ENCODE results near the gene ADSS1. TPM values are rescaled to one million over a fixed set of nuclear protein-coding genes. Genes with fewer than 3 reads are reported as not detected.
"Not testable (repeated sequence)": the region's sequence is repeated elsewhere in the genome, so short reads cannot be mapped to it uniquely, and the experiment has no call there.

ADSS1 gene
- polyA plus RNA-seq, 4 donors, result 14.5 to 18.5 (median 17.3) TPM

DNA sequence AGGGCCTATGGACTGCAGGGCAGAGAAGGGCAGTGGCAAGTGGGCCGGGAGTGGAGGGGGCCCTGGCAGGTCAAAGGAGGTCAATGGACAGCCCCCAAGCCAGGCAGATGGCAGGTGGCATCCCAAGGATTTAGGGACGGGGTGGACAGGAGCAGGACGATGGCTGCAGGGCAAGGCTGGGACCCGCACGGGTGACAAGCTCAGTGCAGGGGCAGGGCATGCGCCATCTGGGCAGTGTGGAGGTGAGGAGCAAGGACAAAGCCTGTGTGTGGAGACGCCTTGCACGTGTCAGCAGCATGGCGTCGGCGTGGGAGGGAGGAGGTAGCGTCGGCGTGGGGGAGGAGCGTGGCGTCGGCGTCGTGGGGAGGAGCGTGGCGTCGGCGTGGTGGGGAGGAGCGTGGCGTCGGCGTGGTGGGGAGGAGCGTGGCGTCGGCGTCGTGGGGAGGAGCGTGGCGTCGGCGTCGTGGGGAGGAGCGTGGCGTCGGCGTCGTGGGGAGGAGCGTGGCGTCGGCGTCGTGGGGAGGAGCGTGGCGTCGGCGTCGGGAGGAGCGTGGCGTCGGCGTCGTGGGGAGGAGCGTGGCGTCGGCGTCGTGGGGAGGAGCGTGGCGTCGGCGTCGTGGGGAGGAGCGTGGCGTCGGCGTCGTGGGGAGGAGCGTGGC, 5.3 kb downstream of the ADSS1 start:
- DNase-seq (ENCODE audit: low read depth in 4 of 4, low spot score in 3 of 4), result not testable (repeated sequence)

DNA sequence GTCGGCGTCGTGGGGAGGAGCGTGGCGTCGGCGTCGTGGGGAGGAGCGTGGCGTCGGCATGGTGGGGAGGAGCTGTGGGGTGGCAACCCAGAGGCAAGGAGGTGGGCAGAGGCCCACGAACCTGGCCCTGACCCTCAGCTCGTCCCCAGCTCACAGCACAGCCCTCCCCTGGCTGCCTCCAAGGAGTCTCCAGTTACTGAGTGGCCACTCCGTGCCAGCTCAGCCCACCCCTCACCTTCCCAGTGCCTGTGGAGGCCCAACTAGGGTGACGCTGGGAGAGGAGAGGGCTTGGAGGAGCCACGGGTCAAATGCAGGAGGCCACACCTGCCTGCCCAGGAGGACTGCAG, 5.8 kb downstream of the ADSS1 start:
- no peak for DNase-seq (ENCODE audit: low read depth in 4 of 4, low spot score in 3 of 4)

DNA sequence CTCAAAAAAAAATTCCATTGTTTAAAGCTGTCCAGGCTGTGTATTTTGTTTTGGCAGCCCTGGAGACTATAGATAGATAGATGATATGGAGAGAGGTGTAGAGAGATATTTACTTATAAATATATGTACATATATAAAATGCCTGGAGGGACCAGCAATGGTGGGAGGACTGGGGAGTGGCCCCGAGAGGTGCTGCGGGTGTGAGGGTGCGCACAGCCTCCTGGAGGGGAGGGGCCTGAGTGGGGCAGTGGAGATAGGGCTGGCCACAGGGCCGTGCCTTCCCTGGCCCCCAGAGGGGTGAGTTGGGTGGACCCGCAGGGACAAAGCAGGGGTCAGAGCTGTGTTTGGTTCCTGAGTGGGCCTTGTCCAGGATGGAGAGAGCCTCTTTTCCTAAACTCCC, 6.5 kb downstream of the ADSS1 start:
- no peak for DNase-seq (ENCODE audit: low read depth in 4 of 4, low spot score in 3 of 4)

DNA sequence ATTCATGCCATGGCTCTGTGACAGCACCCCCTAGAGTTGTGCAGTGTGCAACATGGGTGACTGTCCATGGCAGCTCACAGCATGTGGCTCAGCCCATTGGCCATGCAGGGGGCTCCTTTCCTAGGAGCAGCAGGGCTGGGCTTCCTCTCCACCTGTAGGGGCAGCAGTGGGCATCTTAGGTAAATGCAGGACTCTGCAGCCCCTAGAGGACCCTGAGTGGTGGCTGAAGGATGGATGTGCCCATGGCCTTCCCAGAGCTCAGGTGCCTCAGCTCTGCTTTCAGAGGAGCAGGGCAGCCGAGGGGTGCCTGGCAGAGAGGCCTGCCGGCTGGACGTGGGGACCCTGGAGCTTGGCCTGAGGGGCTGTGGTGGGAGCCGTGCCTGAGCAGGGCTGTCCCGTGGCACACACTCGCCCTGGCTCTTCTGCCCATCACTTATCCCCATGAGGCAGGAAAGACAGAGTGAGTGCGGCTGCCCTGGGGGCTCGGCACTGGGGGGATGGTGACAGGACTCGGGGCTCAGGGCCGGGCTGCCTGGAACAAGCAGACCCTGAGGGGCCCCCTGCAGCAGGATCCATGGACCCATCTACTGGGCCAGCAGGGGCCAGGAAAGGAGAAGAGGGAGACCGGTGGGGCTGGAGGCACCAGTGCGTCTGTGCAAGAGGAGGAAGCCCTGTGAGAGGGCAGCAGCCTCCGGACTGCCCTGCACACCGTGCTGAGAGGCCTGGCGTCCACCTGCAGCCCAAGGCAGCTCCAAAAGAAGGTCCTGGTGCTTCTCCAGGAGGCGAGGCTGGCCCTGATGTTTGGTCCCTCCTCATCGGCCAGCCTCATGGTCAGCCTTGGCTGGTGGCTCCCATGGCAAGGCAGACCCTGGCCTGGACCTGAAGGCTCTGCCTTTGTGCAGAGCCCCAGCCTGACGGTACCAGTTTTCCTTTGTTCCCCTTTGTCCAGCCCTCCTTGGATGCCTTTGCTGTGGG, 7.6 kb downstream of the ADSS1 start:
- DNase-seq (ENCODE audit: low read depth in 4 of 4, low spot score in 3 of 4), result no peak

DNA sequence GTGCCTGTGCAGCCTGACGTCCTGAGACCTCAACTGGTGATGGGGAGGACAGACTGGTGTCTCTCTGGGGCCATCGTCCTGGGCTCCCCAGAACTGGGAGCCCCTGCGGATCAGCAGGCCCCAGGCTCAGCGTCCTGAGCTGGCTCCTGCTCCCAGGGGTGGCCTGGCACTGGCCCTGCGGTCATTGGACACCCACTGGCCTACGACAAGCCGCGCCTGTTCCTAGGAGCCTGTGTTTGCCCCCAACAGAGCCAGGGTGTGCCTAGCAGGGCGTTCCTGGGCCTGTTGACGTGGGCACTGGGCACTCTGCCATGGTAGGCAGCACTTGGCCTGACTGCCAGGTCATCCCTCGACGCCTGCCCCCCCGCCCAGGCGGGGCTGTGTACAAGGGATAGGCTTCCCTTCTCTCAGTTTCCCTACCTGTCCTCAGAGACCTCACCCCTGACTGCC, 8.4 kb downstream of the ADSS1 start:
- DNase-seq (ENCODE audit: low read depth in 4 of 4, low spot score in 3 of 4), result no peak

DNA sequence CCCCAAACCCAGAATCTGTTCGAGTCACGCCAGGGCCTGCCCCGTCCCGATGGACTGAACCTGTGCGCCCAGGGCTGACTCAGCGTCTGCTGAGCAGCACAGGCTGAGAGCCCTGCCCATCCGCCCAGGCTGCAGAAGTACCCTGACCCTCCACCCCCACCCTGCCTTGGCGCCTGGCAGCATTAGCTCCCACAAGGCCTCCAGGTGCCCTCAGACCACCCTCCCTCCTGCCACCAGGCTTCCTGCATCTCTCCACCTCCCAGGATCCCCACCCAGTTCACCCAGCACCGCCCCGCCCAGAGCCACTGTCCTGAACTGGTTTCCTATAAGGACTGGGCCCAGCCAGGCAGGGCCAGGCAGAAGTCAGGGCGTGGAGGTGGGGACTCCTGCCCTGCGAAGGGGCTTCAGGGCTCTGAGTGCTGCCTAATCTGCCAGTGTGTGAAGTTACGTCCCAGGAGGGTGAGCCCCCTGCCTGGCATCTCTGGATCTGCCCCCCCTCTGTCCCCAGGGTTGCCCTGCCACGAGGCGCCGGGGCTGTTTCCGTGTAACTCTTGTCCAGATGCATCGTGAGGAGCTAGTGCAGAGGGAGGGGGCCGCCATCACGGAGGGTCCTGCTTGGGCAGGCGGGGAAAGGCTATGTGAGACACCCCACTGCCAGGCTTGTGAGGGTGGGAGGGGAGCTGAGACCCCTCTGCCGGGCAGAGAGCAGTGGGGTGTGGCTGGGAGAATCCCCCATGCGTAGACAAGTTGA, 9.1 kb downstream of the ADSS1 start:
- DNase-seq (ENCODE audit: low read depth in 4 of 4, low spot score in 3 of 4), result no peak

DNA sequence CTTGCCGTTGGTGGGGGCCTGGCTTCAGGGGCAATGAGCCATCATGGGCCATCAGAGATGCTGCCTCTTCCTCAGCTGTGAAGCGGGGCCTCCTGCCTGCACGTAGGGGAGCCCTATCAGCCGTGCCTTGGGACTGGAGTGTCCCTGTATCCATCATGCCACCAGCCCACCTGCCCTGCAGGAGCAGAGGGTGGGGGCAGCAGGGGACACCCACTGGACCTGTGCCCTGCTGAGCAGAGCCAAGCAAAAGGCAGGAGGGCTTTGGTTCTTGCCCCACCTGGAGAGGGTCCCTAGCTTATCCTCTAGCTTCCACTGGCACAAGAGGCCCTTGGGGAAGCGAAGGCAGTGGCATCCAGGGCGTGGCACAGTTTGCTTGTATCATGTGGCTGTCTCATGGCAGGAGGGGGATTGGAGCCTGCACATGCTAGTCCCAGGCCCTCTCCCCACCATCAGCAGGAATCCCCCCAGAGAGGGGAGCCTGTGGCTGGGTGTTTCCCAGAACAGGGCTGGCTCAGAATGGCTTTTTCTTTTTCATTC, 10.1 kb downstream of the ADSS1 start:
- DNase-seq (ENCODE audit: low read depth in 4 of 4, low spot score in 3 of 4), result no peak

DNA sequence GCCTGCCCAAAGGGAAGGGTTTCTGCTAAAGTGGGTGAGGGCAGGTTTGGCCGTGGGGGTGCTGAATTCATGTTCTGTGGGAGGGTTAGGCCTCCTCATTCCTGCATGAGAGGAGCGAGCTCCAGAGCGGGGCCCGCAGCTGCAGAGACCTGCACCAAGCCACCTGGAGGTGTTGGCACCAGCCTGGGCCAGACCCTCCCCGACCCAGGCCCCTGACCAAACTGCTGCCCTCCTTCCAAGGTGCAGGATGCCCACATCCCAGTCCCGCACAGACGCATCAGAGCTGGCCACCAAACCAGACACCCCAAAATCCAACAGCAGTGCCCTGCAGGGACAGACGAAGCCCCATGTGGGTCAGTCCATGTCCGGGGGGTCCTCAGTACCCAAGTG, 10.6 kb downstream of the ADSS1 start:
- no peak for DNase-seq (ENCODE audit: low read depth in 4 of 4, low spot score in 3 of 4)

DNA sequence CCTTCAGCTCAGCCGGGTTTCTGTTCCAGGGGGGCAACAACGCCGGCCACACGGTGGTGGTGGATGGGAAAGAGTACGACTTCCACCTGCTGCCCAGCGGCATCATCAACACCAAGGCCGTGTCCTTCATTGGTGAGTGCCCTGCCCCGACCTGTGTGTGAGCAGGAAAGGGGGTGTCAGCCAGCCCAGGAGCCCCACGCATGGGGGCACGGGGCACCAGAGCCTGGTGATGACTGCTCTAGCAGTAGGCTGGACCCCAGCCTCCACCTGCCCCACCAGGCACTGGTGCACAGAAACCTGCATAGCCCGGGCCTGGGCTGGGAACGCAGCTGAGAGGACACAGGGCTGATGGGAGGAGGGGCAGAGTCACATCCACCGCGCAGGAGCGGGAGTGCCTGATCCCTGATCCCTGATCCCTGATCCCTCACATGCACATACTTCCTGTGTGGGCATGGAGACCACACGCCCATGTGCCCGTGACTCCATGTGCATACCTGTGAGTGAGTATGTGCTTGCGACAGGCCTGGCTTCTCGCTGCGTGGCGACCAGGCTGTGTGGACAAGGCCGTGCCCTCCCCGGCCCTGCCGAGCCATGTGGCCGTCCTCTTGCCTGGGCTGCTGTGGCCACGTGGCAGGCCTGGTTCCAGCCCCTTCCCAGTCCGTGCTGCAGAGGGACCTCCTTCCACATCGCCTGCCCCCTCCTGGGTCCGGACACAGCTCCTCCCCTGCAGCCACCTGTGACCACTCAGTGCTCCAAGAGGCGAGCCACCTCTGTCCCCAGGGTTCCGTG, 11.2 kb downstream of the ADSS1 start:
- no peak for DNase-seq (ENCODE audit: low read depth in 4 of 4, low spot score in 3 of 4)

DNA sequence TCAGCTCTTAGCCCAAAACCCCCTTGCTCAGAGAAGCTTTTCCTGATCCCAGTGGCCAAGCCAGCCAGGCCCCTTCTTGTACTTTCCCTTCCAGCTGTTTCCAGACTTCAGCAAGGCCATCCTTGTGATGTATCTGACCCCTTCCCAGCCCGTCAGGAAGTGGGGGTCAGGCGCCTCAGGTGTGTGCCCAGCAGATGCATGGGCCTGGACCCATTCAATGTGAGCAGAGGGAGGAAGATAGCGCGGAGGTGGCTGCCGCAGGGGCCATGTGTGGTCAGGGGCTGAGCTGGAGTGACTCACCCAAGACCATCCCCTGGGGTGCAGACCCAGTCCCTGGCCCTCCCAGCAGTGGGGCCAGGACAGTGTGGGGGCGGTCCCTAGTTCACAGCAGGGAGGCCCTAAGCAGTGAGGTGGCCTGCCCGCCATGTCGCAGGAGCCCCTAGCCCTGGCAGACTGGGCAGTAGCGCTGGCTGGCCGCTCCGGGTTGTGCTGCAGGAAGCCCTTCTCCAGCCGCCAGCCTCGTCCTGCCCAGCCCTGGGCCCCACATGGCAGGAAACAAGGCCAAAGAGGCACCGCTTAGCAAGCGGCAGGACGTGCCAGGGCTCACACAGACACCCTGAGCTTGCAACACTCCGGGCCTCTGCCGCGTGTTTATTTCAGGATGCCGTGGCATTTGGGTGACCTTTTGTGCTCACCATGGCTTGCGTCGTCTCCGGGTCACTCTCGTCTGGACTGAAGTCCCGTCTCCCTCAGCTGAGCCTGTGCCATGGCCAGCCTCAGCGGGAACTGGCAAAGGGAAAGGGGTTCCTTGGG, 12.0 kb downstream of the ADSS1 start:
- no peak for DNase-seq (ENCODE audit: low read depth in 4 of 4, low spot score in 3 of 4)

DNA sequence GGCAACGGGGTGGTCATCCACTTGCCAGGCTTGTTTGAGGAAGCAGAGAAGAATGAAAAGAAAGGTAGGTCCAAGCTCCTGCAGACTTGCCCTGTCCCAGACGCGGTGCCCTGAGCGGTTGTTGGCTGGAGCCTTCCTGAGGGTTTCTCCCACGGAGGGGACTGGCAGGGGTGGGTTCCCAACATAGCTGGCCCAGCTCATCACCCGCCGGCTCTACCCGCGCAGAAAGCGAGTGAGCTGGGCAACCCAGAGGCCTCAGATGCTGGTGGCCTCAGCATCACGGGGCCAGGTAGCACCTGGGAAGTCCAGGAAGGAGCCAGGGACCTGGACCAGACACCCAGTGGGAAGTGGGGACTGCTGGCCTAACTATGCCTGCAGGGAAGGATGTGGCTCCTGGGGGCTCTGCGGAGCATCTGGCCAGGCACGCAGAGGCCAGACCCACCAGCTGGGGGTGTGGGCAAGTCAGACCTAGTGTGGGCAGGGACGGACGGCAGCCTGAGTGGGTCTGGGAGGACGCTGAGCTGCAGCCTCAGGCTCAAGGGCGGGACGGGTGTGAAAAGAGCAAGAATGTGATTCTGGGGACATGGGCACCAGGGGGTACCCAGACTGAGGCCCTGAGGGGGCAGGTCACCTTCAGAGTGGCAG, 14.5 kb downstream of the ADSS1 start:
- DNase-seq (ENCODE audit: low read depth in 4 of 4, low spot score in 3 of 4), result no peak

DNA sequence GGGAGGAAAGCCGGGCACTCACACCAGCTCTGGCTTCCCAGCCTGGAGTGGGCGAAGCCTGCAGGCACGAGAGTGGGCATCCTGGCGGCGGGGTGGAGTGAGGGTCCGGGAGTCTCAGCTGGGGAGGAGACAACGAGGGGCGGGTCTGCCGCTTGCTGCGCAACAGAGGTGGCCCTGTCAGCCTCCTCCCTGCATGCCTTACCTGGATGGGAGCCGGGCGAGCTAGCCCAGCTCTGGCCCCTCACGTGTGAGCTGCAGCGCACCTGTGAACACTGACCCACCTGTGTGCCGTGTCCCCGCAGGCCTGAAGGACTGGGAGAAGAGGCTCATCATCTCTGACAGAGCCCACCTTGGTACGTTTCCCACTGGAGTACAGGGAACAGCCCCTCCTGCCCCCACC, 15.0 kb downstream of the ADSS1 start:
- no peak for DNase-seq (ENCODE audit: low read depth in 4 of 4, low spot score in 3 of 4)

DNA sequence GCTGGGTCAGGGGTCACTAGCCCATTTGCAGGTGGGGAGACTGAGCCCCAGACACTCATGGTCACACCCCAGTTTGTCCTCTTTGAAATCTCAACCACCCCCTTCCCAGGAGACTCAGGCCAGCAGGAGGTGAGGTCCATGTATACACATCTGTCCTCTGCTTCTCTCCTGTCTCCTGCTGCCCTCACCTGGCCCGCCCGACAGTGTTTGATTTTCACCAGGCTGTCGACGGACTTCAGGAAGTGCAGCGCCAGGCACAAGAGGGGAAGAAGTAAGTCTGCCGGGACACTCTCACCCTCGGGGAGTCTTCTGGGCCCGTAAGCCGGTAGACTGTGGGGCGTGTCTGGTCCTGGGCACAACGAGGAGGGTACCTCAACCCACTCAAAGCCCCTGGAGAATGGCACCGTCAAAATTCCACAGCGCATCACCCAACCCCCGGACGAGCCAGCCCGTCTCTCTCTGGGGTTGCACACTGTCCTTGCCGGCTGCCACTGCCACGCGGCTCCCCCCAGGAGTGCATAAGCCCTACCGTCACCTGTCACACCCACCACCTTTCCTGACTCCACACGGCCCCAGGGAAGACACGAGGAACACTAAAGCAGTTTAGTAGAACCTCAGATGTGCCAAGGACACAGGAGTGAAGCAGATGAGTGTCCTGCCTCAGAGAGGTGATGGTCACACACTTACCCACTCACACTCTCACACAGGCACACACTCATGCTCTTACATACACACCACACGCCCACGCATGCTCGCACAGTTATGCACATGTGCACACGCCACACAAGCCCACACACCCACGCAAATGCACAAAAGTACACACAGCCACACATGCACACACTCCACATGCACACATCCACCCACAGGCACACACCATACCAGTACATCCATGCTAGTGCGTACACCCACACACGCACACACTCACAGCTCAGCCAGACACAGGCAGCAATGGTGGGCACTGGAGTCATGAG, 15.8 kb downstream of the ADSS1 start:
- no peak for DNase-seq (ENCODE audit: low read depth in 4 of 4, low spot score in 3 of 4)

DNA sequence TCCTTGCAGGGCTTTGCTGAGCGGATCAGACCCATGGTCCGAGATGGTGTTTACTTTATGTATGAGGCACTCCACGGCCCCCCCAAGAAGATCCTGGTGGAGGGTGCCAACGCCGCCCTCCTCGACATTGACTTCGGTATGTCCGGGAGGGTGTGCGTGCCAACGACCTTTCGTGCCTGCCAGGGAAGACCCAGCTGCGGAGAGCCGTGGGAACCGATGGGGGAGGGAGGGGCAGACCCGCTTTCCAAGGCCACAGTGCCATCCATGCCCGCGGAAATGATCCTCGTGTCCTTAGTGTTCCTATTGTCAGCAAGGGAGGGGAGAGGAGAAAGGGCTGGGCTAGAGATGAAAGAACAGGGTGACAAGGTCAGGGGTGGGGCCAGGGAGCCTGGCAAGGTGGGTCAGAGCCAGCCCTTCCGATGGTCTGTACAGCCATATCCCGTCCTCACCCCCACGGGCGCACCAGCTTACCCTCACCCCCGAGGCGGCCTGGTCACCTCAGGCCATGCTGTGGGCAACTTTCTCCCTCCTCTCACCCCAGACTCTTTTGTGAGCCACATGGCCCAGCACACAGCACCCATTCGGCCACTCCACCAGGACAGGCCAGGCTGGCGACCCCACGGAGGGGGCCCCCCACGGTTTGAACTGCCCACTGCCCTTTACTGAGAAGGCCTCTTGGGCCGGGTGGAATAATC, 17.2 kb downstream of the ADSS1 start:
- no peak for DNase-seq (ENCODE audit: low read depth in 4 of 4, low spot score in 3 of 4)

DNA sequence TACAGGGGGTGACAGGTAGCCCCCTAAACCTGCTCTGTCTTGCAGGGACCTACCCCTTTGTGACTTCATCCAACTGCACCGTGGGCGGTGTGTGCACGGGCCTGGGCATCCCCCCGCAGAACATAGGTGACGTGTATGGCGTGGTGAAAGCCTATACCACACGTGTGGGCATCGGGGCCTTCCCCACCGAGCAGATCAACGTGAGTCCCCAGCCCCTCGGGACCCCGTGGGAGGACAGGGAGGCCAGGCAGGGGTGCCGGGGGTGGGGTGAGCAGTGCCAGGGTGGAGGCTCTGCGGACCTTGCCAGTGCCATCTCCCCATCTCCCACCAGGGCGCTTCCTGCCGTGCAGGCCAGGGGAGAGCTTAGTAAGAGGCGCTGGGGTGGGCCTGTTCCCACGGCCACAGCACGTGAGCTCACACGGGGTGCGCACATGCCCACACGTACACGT, 17.8 kb downstream of the ADSS1 start:
- no peak for DNase-seq (ENCODE audit: low read depth in 4 of 4, low spot score in 3 of 4)

DNA sequence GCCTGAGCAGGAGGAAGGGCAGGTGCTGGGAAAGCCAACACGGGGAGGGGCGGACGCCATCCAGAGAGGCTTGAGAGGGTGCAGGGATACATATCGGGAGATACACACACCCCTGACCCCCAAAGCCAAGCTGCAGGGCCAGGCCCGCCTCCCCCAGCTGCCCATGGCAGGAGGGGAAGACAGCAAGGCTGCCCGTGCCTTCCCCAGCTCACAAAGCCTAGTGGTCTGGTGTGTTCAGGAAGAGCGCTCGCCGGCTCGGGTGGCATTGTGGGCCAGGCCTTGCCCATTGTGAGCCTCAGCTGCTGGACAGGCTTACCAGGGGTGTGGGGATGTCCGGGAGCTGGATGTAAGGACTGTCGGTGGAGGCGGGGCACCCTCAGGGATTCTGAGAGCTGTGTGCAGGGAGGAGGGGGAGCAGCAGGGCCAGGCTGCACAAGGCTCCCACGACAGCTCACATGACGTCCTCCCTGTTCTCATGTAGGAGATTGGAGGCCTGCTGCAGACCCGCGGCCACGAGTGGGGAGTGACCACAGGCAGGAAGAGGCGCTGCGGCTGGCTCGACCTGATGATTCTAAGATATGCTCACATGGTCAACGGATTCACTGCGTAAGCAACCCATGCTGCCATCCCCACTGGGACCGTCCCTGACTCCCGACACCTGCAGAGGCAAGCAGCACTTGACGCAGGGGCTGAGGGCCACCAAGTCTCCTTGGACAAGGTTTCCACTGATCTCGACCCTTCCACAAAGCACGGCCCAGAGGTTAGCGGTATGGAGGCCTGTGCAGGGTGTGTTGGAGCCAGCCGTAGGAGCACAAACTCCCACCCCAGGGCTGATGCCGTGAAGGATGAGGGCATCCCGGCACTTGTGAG, 18.8 kb downstream of the ADSS1 start:
- no peak for DNase-seq (ENCODE audit: low read depth in 4 of 4, low spot score in 3 of 4)
